Choroid plexus epithelial cell (primary cell): ENCODE measurements around the gene FAM219A.

Experiments
- DNase-seq: peaks from one replicate; pipeline ENCODE4 v3.0.0-alpha.2; 2010; ENCODE audit warnings: low read depth
- H3K4me3 ChIP-seq: 2 replicates; pipeline ENCODE4 v1.5.1; 2011; ENCODE audit warnings: low read depth, mild to moderate bottlenecking, control low read depth, low read length, moderate library complexity
- TF ChIP-seq, protein P1 (sequence below): conservative IDR thresholded peaks from 2 replicates; pipeline ENCODE4 v1.5.1; 2011; ENCODE audit warnings: low read depth, mild to moderate bottlenecking, control low read depth, inconsistent platforms, low read length, moderate library complexity

FAM219A gene

DNA sequence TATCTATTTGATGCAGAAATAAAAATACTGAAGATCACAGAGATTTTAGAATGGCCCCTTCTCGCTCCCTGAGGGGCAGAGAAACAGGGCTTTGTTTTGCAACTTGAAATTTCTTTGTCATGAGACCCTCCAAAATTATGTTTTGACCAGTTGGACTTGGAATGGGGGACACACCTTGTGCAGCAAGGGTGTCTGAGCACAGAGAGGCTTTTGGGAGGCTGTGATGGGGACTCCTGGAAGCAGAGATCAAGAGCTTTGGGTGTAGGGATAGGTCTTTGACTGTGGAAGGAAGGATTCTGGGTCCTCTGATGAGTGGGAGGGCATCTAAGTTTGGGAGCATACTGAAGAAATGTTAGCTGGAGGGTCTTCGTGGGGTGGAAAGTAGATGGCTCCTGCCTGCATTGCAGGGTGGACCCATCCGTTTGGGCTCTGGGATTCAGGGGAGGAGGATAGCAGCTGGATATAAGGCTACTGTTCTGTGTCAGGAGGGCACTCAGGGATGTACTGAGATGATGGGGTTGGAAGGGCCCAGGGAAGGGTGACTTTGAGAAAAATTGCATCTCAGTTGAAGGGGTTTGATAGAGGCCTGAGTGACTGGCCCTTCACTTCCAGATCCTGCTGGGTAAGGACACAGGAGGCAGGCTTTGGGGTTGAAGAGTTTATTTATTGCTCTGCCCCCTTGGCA lies 79.9 kb downstream of the FAM219A start:
- TF ChIP-seq, protein P1, sequence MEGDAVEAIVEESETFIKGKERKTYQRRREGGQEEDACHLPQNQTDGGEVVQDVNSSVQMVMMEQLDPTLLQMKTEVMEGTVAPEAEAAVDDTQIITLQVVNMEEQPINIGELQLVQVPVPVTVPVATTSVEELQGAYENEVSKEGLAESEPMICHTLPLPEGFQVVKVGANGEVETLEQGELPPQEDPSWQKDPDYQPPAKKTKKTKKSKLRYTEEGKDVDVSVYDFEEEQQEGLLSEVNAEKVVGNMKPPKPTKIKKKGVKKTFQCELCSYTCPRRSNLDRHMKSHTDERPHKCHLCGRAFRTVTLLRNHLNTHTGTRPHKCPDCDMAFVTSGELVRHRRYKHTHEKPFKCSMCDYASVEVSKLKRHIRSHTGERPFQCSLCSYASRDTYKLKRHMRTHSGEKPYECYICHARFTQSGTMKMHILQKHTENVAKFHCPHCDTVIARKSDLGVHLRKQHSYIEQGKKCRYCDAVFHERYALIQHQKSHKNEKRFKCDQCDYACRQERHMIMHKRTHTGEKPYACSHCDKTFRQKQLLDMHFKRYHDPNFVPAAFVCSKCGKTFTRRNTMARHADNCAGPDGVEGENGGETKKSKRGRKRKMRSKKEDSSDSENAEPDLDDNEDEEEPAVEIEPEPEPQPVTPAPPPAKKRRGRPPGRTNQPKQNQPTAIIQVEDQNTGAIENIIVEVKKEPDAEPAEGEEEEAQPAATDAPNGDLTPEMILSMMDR, result no peak
- DNase-seq, result no peak
- H3K4me3 ChIP-seq, result no peak overlapping the region

DNA sequence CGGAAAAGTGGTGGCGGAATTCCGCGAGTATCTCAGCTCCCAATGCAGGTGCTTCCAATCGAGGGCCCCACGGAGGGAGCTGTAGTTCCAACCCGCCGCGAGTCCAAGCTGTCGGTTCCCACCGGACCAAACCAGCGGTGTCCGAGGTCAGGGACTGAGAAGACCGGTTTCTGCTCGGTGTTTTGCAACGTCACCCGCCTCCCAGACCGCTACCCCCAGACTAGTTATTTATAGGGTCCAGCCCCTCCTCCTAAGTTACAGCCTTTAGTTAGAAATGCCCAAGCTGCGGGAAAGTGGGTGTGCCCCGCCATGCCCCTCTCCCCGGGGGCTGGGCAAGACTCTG lies 81.0 kb downstream of the FAM219A start:
- TF ChIP-seq, protein P1, result no peak
- H3K4me3 ChIP-seq, result peak overlapping the region; percentile 80
- peak; percentile 14 for DNase-seq

DNA sequence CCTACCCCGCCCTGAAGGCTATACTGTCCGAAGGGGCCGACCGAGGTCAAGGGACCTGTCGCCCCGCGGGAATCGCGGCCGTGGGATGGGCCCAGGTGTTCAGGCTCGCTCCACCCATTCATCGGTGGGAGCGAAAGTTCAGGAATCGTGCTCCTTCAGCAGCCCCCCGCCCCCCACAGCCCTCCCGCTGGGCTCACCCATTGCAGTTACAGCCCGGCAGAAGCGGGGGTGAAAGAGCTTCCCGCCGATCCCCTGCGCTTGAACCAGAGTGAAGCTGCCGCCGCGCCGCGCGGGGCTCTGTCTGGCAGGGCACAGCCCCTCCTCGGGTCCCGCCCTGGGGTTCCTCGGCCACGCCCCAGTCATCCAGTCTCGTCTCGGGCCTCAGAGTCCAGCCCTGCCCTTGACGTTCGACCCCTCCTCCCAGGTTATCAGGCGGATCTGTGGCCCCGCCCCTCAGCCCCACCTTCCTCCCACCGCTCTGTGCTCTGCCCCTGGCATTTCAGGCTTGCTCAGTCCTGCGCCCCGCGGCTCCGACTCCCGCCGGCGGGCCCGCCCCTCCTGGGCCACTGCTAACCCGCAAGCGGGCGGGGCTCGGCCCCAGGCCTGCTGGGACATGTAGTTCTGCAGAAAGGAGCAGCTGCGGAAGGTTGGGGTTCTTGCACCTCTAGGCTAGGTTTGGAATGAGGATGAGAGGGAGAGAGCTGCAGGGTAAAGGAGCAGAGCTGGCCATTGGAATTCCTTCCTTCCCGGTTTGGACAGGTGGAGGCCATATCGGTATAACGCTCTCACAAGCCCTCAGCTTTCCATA lies 81.6 kb downstream of the FAM219A start, which contains the start of gene MYORG:
Gene MYORG, minus strand, starts transcription at position 303 of the 808 bp plus-strand sequence. CDS start 3,955 bp downstream, outside the sequence.
- TF ChIP-seq, protein P1, result no peak
- peak within 1 kb of the TSS; percentile 80 for H3K4me3 ChIP-seq
- DNase-seq, result peak; percentile 78

DNA sequence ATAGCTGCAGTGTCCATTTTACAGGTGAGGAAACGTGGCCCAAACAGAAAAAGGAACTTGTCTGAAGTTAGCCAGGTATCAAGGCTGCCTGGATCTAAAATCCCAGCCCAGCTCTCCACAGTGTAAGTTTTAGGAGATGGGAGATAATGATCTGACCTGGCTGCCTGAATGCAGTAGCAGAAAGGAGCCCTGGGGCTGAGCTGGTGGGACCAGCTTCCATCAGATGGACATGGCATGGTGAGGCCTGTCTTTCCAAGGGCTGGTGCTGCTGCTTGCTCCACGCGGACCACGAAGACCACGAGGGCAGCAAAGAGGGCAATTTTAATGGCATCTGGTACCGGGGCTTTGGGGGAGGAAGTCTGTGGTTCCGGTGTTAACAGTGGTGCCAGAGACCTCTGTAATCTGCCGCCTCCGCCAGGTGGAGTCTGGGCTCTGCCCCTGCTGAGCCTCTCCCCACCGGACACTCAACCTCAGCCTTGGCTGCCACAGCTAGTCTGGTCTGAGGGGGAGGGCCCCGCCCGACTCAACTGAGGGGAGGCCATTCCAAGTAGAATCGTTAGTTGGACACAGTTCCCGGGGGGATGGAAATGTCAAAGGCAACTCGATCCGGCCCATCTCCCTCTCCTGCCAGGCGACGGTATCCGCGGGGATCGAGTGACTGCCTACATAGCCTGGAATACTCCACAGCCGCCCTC lies 82.3 kb downstream of the FAM219A start:
- DNase-seq, result peak; percentile 12
- TF ChIP-seq, protein P1, result peak; percentile 23

DNA sequence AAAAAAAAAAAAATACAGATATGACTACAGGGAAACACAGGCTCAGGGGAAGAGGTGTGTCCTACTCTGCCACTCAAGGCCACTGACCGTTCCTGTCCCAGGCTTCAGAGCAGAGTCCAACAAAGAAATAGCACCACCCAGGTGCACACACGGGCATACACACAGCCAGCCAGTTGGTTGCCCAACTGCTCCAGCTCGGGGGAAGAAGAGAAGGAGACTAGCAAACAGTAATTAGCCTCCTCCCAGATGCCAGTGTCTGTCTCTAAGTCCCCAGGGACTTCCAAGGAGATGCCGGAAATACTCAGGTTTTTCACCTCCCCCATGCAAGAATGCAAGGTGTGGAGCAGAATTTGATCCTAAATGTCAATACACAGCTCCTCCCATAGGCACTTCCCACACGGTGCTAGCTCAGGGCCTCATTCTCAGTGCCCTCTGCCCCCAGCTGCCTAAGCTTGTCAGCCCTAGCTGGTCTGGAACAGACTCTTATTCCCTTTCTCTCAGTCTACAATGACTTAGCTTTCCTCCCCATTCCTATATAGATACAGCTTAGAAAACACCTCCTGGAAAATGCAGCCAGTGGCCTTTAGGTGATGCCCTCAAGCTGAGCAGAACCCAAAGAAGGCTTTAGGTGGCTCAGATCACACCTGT lies 83.3 kb downstream of the FAM219A start:
- TF ChIP-seq, protein P1, result no peak
- H3K4me3 ChIP-seq, result no peak overlapping the region
- DNase-seq, result no peak

More for the DNA sequence above, 82.3 kb downstream of the FAM219A start:
- peak overlapping the region; percentile 80 for H3K4me3 ChIP-seq

DNA sequence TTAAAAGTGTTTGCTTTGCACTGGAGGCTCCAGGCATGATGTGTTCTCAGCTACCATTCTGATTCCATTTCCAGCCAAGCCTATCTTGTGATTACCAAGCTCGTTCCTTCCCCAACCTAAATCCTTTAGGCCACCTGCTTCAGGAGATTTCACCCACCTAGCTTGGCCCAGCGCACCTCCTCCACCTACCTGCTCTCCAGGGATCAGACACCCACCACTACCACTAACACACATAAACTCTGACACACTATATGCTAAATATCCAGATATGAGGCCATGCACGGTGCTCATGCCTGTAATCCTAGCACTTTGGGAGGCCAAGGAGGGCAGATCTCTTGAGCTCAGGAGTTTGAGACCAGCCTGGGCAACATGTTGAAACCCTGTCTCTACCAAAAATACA lies 84.0 kb downstream of the FAM219A start:
- TF ChIP-seq, protein P1, result no peak
- DNase-seq, result no peak
- H3K4me3 ChIP-seq, result no peak overlapping the region
